GM19468 (cell line): ENCODE data around the gene PAWR.
A peak's percentile ranks its signal among the peaks of the same experiment; 100 is the strongest.

ENCODE experiments used
- ATAC-seq: cut with Tn5 transposase; IDR thresholded peaks from one replicate; pipeline ENCODE4 v1.9.1; 2021; ENCODE audit warnings: mild to moderate bottlenecking, moderate library complexity, moderate number of reproducible peaks; ENCODE audit not compliant: unreplicated experiment; ENCODE audit errors: extremely low read depth

Gene PAWR, protein sequence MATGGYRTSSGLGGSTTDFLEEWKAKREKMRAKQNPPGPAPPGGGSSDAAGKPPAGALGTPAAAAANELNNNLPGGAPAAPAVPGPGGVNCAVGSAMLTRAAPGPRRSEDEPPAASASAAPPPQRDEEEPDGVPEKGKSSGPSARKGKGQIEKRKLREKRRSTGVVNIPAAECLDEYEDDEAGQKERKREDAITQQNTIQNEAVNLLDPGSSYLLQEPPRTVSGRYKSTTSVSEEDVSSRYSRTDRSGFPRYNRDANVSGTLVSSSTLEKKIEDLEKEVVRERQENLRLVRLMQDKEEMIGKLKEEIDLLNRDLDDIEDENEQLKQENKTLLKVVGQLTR

DNA sequence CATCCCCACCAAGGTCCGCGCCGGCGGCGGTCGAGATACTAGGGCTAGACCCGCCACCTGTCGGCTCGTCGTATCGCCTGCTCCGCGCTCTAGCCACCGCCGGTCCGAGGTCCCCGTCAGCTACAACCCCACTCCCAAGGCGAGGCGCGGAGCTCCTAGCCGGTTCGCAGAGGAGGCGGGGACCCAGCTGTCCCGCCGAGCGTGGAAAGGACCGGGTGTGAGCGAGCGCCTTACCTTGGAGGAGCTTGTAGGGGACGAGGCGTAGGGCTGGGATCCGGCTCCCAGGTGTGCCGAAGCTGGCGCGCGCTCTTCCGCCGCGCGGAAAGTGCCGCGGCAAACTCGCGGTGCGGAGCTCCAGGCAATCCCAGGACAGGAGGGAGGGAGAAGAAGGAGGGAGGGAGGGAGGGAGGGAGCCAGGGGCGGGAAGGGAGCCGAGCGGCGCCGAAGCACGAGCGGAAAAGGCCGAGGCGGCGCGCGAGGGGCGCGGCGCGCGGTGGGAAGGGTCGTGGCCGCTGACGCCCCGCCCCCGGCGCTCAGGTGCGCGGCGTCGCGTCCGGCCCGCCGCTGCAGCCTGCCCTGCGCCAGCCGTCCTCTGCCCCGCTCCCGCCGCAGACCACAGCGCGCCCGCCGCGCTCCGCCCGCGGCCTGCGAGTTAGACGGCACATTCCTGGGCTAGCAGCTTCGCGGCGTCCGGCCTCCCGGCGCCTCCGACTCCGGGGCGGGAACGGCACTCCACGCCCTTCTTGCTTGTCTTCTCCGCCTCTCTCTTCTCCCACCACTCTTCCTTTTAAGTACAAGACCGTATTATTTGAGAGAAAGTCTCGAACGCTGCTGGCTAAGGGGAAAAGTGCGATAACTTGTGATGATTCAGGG lies at the start of gene PAWR:
TSS of gene PAWR (minus strand) at position 327 of the 873 bp plus-strand sequence. CDS start 720 bp downstream, outside the sequence.
- peak; percentile 30 for ATAC-seq

DNA sequence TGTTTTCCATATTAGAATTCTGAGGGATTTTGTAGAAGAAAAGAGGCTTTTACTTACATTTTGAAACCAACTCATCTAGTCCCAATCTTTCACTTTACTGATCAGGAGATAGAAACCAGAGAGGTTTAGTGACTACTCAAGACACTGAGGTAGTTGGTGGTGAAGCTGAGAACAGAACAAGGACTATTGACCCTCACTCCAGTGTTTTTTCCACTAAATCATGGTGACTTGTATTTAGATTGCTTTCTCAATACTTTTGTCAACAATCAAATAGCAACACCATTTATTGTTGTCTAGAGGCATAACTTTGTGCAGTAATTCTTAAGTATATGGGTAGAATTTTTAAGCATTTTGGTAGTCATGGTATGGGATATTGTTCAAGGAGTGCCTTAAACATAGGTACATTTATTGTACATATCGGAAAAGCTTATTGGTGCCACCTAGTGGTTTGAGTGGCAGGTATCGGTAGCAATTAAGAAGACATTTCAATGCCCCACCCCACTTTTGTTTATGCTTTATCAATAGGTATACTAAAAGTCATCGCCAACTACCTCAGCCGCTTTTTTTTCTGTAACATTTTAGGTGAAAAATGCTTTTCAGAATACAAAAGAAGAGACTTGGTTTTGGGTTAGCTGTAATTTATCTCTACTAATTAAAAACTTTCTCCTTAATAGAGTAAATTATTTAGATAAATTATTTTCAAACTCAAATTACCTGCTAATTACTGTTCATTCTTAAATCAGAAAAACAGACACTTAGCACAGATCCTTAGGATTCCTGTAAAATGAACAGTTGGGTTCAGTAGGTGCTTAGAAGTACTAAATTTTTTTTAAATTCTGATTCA lies 47.3 kb upstream of the PAWR start:
- peak; percentile 89 for ATAC-seq

DNA sequence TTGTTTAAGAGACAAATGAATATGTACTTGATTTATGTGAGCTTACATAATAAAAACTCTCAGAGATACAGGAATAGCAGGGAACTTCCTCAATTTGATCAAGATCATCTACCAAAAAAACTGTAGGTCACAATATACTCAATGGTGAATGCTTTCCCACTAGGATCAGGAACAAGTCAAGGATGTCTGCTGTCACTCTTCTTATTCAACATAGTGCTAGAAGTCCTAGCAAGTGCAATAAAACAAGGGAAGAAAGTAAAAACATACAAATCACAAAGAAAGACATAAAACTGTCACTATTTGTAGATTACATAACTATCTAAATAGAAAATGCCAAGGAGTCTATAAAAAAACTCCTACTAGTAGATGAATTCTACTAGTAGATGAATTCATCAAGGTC lies 41.9 kb upstream of the PAWR start:
- no peak for ATAC-seq

DNA sequence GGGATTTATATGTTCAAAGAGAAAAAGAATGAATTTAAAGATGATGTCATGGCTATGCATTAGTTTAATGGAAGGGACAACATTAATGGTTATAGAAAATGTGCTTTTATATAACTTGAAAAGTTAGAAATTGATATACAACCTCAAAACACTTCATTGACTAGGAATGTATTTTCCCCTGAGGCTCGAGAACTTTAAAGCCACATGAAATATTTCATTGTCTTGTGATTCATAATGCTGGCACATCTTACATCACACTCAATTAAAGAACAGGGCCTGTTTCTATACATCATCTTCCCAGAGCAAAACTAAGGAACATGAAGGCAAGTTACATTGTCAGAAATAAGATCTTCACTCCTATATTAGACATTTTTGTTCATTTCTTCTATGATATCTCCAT lies 35.2 kb upstream of the PAWR start:
- ATAC-seq: no peak

DNA sequence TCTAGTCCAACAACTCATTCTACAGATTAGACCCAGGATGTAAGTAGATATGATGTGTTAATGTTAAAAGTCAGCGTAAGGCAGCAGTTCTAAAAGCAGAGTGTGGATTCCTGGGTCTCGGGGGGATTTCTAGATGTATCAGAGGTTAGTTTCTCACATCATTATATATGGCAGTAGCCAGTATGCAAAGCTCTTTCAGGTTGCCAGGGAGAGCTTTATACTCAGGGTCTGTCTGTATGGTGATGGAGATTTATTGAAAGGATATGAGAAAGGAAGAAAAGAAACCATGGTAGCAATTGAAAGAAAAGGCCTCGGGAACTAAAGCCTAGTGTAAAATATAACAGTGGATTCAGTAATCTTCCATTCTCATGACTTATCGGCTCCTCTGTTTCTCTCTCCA lies 26.2 kb upstream of the PAWR start:
- ATAC-seq: no peak

DNA sequence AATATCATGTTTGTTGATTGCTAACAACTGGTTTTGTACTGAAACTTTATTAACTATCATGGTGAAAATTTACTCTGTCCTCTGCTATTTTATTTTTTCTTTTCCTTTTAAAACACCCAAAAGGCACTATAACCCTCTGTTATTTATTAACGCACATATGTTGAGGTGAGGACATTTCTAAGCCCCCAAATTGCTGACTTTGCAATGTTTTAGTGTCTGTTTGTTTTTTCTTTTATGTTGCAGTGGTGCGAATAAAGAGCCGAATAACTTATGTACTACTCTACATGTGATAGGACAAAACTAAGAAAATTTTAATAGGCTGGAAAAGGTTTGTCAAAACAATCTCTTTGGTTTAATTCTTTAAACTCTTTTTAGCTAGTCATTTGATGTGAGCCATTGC lies 24.5 kb upstream of the PAWR start:
- no peak for ATAC-seq

DNA sequence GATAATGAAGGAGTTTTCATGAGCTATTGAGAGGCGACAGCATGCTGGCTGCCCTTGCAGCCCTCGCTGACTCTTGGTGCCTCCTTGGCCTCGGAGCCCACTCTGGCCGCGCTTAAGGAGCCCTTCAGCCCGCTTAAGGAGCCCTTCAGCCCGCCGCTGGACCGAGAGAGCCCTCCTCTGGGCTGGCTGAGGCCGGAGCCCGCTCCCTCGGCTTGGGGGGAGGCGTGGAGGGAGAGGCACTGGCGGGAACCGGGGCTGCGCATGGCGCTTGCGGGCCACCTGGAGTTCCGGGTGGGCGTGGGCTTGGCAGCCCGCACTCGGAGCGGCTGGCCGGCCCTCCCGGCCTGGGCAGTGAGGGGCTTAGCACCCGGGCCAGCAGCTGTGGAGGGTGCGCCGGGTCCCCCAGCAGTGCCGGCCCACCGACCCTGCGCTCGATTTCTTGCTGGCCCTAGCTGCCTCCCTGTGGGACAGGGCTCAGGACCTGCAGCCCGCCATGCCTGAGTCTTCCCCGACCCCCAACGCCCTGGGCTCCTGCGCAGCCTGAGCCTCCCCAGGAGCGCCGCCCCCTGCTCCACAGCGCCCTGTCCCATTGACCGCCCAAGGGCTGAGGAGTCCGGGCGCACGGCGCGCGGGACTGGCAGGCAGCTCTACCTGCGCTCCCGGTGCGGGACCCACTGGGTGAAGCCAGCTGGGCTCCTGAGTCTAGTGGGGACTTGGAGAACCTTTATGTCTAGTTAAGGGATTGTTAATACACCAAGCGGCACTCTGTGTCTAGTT lies 20.1 kb upstream of the PAWR start:
- no peak for ATAC-seq

DNA sequence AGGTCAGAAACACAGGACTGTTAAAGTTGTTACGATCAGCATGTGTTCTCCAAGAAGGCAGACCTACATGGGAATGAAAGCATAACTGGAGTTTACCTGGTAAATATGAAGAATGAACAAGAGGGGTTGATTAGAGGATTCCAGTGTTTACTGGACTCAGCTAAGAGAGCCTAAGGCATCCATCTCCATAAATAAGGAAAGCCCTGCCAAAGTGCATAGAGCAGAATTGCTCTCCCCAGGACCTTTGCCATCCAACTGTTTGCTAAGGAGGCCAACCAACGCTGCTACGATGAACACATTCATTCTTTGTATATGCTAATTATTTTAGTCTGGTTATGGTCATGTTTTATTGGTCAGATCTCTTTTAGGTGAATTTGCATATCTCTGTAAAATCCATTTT lies 17.1 kb upstream of the PAWR start:
- no peak for ATAC-seq

DNA sequence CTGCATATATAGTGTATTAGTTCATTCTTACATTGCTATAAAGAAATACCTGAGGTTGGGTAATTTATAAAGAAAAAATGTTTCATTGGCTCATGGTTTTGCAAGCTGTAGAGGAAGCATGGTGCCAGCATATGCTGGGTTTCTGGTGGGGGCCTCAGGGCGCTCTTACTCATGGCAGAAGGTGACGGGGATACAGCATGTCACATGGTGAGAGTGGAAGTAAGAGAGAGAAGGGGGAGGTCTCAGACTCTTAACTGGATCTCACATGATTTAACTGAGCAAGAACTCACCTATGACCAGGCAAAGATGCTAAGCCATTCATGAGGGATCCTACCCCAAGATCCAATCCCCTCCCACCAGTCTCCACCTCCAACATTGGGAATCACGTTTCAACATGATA lies 15.9 kb upstream of the PAWR start:
- ATAC-seq: no peak

DNA sequence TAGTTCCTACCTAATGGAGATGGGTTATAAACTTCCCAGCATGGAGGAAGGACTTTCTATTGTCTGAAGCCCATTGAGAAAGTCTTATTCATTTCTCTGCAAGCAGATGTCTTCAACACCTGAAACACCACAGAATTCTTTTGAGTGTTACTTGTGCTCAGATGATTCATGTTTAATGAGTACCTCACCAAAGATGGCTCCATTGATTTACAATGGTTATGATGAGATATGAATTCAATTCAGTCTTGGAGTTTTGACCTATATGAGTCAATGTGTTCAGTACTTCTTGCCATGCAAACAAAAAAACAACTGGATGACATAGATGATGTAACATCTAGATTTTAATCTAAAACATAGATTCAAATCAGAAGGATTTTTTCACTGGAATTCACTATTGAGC lies 15.4 kb upstream of the PAWR start:
- ATAC-seq: no peak

DNA sequence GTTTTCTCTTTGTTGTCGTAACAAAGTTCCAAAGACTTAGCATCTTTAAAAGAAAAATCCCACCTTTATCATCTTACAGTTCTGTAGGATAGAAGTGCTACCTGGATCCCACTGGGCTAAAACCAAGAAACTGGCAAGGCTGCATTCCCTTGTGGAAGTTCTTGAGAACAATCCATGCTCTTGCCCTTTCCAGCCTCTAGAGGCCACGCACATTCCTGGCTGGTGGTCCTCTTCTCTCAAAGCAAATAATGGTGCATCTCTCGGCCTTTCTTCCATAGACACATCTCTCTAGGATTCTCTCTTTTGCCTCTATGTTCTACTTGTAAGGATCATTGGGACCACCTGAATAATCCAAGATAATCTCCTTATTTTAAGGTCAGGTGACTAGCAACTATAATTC lies 8.2 kb upstream of the PAWR start:
- ATAC-seq: no peak

DNA sequence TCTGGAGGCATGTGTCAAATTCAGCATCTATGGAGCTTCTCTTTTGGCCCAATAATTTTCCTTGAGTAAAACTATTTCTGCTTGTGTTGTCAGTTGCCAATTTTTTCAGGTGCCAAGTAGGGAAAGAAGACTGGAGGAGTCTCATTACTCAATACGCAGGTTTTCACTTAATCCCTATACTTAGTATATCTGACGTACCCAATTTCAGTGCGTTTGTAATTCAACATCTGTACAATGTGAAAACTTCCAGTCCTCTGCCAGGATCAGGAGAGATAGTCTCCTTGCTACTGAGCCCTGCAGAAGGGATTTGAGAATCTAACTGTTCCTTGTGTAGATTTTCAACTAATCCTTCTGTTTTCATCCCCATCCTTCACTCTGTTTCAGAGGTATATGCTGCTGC lies 5.7 kb upstream of the PAWR start:
- no peak for ATAC-seq

DNA sequence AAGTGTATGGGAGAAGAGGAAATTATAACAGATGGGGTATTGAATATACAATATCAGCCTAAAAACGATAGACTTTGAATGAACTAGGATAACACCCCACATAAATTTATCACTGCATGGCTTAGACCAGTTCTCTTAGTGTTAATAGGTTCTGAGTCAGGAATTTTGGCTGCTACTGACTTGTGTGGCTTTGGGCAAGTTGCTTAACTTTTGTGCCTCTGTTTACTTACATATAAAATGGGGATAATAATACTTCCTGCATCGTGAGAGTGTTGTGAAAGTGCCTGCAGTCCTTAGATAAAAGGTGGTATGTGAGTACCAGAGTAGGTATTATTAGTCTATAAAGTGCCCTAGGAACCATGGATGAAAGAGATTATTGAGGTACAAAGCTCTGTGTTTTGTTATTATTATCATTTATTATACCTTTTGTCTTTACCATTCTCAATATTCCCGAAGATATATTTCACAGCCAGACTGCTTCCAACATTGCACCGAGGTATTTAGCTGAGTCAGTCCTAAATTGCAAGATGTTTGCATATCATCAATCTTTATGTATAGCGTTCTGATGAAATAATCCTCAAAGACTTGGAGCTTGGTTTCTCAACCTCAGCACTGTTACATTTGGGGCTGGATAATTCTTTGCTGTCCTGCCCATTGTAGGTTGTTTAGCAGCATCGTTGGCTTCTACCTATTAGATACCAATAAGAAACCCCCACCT lies 2.3 kb upstream of the PAWR start:
- no peak for ATAC-seq

DNA sequence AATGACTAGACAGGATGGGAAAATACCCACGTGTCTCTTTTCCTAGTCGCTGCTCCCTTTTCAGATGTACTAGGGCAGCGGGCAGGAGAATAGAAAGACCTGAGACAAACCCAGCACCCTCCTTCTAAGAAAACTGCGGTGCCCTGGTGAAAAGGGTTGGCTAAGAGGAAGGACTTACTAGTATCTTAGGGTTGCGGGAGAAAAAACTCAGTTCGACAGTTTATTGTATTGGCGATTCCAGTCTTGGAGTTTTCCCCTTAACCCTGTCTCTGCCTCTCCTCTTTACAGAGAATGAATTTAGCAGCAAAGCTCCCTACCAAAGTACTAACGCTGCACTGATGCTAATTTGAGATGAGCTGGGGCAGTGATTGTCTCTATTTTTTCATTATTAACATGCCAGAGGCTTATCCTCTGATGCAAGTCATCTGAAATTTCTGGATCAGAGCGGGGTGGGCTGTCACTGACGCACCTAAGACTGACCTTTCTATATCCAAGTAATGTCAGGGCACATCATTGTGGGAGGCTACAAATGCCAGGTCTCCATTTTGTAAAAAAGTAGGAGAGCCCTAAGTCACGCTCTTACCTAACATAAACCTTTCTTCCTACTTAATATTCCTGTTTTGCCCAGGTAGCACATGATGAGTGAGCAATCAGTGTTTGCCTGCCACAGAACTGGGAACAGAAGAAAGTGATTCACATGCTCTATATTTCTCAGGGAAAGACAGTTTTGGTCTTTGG lies 916 bp upstream of the PAWR start:
- no peak for ATAC-seq

DNA sequence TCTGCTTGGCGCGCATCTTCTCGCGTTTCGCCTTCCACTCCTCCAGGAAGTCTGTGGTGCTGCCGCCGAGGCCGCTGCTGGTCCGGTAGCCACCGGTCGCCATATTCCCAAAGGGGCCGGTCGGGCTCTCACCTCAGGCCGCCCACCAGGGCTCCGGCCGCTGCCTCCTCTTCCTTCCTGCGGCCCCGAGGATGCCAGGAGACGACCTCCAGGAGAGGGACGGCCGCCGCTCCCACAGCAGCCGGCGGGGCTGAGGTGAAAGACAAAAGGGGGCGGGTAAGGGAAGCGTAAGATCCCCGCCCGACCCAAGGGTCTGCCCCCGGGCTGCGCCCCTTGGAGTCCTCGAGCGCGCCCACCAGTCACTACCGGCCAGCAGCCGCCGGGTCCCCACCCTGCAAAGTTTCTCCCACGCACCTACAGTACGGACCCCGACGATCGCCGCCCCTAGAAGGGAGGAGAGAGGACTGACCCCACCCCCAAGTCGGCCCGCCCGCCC lies 574 bp downstream of the PAWR start:
- ATAC-seq: peak; percentile 1

DNA sequence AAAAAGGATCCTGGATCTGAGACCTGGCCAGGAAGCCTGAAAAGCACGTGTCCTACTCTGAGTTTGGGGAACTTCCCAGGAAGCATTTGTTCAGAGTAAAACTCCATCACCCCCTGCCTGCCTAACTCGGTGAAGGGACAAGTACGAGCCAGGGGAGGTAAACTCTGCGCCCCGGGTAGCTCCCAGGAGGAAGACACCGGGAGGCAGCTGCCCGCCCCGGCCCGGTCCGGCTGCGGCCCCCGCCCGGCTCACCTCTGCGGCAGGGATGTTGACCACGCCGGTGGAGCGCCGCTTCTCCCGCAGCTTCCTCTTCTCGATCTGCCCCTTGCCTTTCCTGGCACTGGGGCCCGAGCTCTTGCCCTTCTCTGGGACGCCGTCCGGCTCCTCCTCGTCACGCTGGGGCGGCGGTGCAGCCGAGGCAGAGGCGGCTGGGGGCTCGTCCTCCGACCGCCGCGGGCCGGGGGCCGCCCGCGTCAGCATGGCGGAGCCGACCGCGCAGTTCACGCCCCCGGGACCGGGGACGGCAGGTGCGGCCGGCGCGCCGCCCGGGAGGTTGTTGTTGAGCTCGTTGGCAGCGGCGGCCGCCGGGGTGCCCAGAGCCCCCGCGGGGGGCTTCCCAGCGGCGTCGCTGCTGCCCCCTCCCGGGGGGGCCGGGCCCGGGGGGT lies 1.2 kb downstream of the PAWR start:
- peak; percentile 4 for ATAC-seq

DNA sequence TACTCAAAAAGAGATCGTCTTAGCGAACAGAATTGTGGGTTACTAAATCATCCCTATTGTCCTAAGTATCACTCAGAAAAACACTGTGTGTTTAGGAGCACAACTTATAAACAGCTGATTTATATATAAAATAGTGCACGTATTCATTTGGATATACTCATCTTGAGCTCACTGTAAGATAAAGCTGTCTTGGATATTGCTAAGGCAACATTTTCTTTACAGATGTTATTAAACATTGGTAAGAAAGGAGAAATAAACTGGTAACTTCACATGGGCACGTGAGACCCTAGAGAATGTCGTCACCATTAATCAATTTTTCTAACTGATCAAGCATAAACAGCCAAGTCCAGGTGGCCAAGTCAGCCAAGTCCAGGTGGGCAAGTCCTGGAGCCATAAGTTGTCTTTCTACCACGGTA lies 1.7 kb downstream of the PAWR start:
- no peak for ATAC-seq
